ENCODE data around the gene PLA2G5. TPM values are rescaled to one million over a fixed set of nuclear protein-coding genes. Genes with fewer than 3 reads are reported as not detected.

PLA2G5 gene
- total and polyA plus RNA-seq, 2 of the 8 experiments (the other 6 are each of a cell fraction or from before 2014, with no cell fraction given), result 0.05 TPM; not detected in 1

GRCh38 chr1:20093940-20094391 is 24.0 kb downstream of the PLA2G5 start:
- H3K23me2 ChIP-seq (ENCODE audit: low read depth, low read length), result no peaks in the 10 kb centered on the region
- no peak overlapping the region for H2BK12ac ChIP-seq (ENCODE audit: low read depth, low read length)
- H4K20me1 ChIP-seq (replicated peaks in 1 of 2; ENCODE audit: control insufficient read depth in 1 of 2, insufficient read depth in 2 of 2, low read length in 2 of 2), result no peaks in the 10 kb centered on the region
- ChIA-PET CTCF (ENCODE audit: partially characterized antibody) (interaction anchor here (1.8 kb wide), 1 partner anchor 58 kb away, joined by 6 read pairs; no protein-coding TSS in a partner anchor), POLR2A (ENCODE audit: partially characterized antibody) (no interaction called here)
- no peaks in the 10 kb centered on the region for H3K79me2 ChIP-seq (ENCODE audit: control insufficient read depth in 1 of 2, insufficient read depth in 2 of 2, low read length in 2 of 2)
- H3K14ac ChIP-seq (ENCODE audit: insufficient read length), result no peak overlapping the region
- DNase-seq (ENCODE audit: low read depth in 1 of 2, low spot score in 2 of 2), result no peak
- H2BK15ac ChIP-seq (ENCODE audit: low read length), result no peak overlapping the region
- H3K56ac ChIP-seq (replicated peaks; ENCODE audit: insufficient read length, low read depth, low read length), result no peak overlapping the region
- no peak overlapping the region for H4K91ac ChIP-seq (replicated peaks; ENCODE audit: insufficient read length, low read length)
- H2BK5ac ChIP-seq (ENCODE audit: low read depth, low read length), result no peak overlapping the region
- no peak overlapping the region for H3K9ac ChIP-seq (replicated peaks in 1 of 4; ENCODE audit: extremely low read depth in 1 of 4, low read depth in 3 of 4, low read length in 3 of 4)
- no peak overlapping the region for H4K5ac ChIP-seq (ENCODE audit: insufficient read length, low read depth, low read length)
- no peak overlapping the region for H3K27ac ChIP-seq (ENCODE audit: low read depth, low read length)
- no peaks in the 10 kb centered on the region for H3K79me1 ChIP-seq (ENCODE audit: low read depth, low read length)
- H4K8ac ChIP-seq (ENCODE audit: extremely low read depth, insufficient read depth, low read length), result no peak overlapping the region
- no peaks in the 10 kb centered on the region; a peak in 1 of 7 replicates for H3K4me1 ChIP-seq (replicated peaks in 1 of 4; ENCODE audit: control insufficient read depth in 3 of 4, insufficient read depth in 4 of 4, low read length in 3 of 4)
- no peaks in the 10 kb centered on the region for H3K36me3 ChIP-seq (ENCODE audit: control insufficient read depth in 2 of 4, insufficient read depth in 4 of 4, low read length in 3 of 4)
- H3K4me2 ChIP-seq (ENCODE audit: insufficient read depth in 1 of 2, low read depth in 2 of 2, low read length in 2 of 2), result no peak overlapping the region
- no peak overlapping the region for H3K4ac ChIP-seq (replicated peaks; ENCODE audit: insufficient read length, low read depth, low read length)
- no peak overlapping the region for H3K18ac ChIP-seq (ENCODE audit: extremely low read depth, low read length)
- no peak overlapping the region for H2BK120ac ChIP-seq (replicated peaks; ENCODE audit: low read depth, low read length)
- H2AFZ ChIP-seq (ENCODE audit: low read length), result no peak overlapping the region
- peaks cover 29 to 41% of the 10 kb centered on the region in 2 experiments for H3K9me3 ChIP-seq (ENCODE audit: insufficient read depth in 2 of 2, low read depth in 1 of 2, low read length in 1 of 2)
- H2BK20ac ChIP-seq (ENCODE audit: low read length), result no peak overlapping the region
- no peak overlapping the region for H2AK5ac ChIP-seq (ENCODE audit: low read depth, low read length)
- WGBS, 2 experiments (ENCODE audit: extremely low coverage in 1 of 2, insufficient coverage in 1 of 2, insufficient read length in 1 of 2, insufficient replicate concordance in 2 of 2, low coverage in 1 of 2, low lambda C conversion rate in 2 of 2, missing lambda C conversion rate in 1 of 2), result 95% methylated on average over 5 of the region's 5 CpGs; no CpG with 5 or more reads in 1 of the 2 experiments
- H3K23ac ChIP-seq (ENCODE audit: insufficient read length), result no peak overlapping the region
- H3K4me3 ChIP-seq (ENCODE audit: extremely low read depth in 1 of 4, insufficient read depth in 2 of 4, low read depth in 3 of 4, low read length in 4 of 4), result no peak overlapping the region
- no peak for FAIRE-seq
- H3K27me3 ChIP-seq (replicated peaks in 1 of 4; ENCODE audit: control insufficient read depth in 3 of 4, extremely low read depth in 1 of 4, insufficient read depth in 3 of 4, low read length in 3 of 4), result no peaks in the 10 kb centered on the region; a peak in 2 of 7 replicates
- no peak for TF ChIP-seq KDM4A (IDR thresholded peaks at IDR 0.05; ENCODE audit: low read depth, low read length, severe bottlenecking)
- no peak for TF ChIP-seq NRF1 (IDR thresholded peaks at IDR 0.05; ENCODE audit: low read depth, low read length)
- TF ChIP-seq SIN3A (conservative IDR thresholded peaks at IDR 0.05 in 1 of 2, IDR thresholded peaks at IDR 0.05 in 1 of 2; ENCODE audit: low read depth in 1 of 2, low read length in 2 of 2), result no peak
- TF ChIP-seq MAX (IDR thresholded peaks at IDR 0.05), result no peak
- no peak for TF ChIP-seq POU5F1 (IDR thresholded peaks at IDR 0.05; ENCODE audit: low read depth, low read length)
- no peak for TF ChIP-seq CTCF (IDR thresholded peaks at IDR 0.05; ENCODE audit: control extremely low read depth in 1 of 3, insufficient read depth in 1 of 3, low read depth in 1 of 3, low read length in 3 of 3)
- TF ChIP-seq GTF2F1 (IDR thresholded peaks at IDR 0.05; ENCODE audit: borderline replicate concordance, low read depth, low read length), result no peak
- no peak for TF ChIP-seq YY1 (IDR thresholded peaks at IDR 0.05; ENCODE audit: low read depth, low read length)
- TF ChIP-seq CHD2 (IDR thresholded peaks at IDR 0.05; ENCODE audit: low read length), result no peak
- no peak for TF ChIP-seq CTBP2 (IDR thresholded peaks at IDR 0.05; ENCODE audit: borderline replicate concordance, insufficient read depth, insufficient read length, low read length)
